Ovary (tissue), 3 donors: ENCODE data around the gene DPYSL5.

ENCODE experiments used
- EP300 ChIP-seq: sonication (generic); formaldehyde crosslinking; IDR thresholded peaks from one replicate; pipeline ENCODE4 v1.6.1; 2017; ENCODE audit warnings: antibody characterized with exemption
- POLR2A ChIP-seq: fragments of 450-650 bp; IDR thresholded peaks from one replicate; pipeline ENCODE4 v1.6.1; 2017; ENCODE audit warnings: antibody characterized with exemption, mild to moderate bottlenecking, moderate library complexity
- TF ChIP-seq, protein P1 (sequence below), 3 donors: fragments of 450-650 bp in 2 of 3; fragments of 200-600 bp in 1 of 3; IDR thresholded peaks; one replicate each; pipeline versions ENCODE4 v1.5.1 to v1.8.0; 2016 to 2022; ENCODE audit warnings: antibody characterized with exemption in 3 of 3, mild to moderate bottlenecking in 1 of 3
- donor health status: DM: no; HTN: no; CAD: no.

DNA sequence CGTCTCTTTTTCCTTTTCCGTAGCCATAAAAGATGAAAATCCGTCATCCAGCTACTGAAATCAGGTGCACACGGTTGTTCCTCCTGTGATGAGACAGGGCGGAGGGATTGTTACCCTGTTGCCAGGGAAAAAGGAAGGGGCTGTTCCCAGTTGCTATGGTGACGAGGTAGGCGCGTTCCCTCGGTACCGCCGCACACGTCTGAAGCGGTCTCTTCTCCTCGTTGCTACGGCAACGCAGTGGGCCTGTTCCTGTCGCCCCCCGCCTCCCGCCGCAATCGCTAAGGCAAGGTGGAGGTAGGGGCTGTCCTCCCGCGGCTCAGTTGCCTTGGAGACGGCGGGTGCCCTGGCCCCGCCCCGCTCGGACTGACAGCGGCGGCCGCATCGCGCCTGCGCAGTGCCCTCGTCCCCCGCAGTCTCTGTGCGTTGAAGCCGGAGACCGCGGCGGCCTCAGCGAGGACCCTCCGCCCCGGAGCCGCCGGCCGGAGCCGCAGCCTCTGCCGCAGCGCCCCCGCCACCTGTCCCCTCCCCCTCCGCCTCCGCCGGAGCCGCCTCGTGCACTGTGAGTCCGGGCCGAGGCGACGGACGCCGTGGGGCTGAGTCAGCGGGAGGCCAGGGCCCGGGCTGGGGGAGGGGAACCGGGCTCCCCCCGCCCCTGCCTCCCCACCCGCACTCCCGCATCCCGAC is 122.5 kb downstream of the DPYSL5 start, which contains the start of gene MAPRE3:
- TF ChIP-seq, protein P1, sequence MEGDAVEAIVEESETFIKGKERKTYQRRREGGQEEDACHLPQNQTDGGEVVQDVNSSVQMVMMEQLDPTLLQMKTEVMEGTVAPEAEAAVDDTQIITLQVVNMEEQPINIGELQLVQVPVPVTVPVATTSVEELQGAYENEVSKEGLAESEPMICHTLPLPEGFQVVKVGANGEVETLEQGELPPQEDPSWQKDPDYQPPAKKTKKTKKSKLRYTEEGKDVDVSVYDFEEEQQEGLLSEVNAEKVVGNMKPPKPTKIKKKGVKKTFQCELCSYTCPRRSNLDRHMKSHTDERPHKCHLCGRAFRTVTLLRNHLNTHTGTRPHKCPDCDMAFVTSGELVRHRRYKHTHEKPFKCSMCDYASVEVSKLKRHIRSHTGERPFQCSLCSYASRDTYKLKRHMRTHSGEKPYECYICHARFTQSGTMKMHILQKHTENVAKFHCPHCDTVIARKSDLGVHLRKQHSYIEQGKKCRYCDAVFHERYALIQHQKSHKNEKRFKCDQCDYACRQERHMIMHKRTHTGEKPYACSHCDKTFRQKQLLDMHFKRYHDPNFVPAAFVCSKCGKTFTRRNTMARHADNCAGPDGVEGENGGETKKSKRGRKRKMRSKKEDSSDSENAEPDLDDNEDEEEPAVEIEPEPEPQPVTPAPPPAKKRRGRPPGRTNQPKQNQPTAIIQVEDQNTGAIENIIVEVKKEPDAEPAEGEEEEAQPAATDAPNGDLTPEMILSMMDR (IDR thresholded peaks at IDR 0.05), result no peak
- TF ChIP-seq POLR2A, result peak; percentile 57
- no peak for TF ChIP-seq EP300
